Measurements from ENCODE around the gene C6orf62. TPM values are rescaled to one million over a fixed set of nuclear protein-coding genes. Genes with fewer than 3 reads are reported as not detected.

The C6orf62 gene
- polyA plus RNA-seq, 1 donor from 2014 or later = 105 TPM

DNA sequence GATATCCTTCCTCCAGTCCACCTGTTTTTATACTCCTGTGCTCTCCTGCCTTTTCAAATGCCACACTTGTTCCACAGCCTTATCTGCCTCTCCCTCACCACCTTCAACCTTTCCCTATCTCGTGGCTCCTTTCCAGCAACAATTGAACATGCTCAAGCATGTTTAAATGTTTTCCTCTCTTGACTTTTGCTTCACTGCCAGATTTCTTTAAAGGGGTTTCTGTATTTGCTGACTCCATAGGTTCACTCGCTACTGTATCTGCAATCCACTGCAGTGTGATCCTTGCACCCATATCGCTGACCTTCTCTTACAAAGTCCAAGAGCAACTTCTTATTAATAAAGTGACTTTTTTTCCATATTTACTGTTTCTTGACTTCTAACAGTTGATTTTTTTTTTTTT lies 44.6 kb upstream of the C6orf62 start:
- Histone ChIP-seq H2AFZ (ENCODE audit: low read depth, low read length) (no peak overlapping the region), H3K9ac (ENCODE audit: low read length) (no peak overlapping the region), H3K36me3 (ENCODE audit: insufficient read depth, low read length) (no peaks in the 10 kb centered on the region), H3K27me3 (ENCODE audit: insufficient read depth, low read depth, low read length) (no peaks in the 10 kb centered on the region), H3K9me2 (ENCODE audit: insufficient read depth, low read length) (no peaks in the 10 kb centered on the region), H3F3A (ENCODE audit: insufficient read depth, low read length, poor library complexity, severe bottlenecking) (no peaks in the 10 kb centered on the region), H3K4me2 (ENCODE audit: low read length) (no peak overlapping the region), H4K20me1 (ENCODE audit: insufficient read depth) (no peaks in the 10 kb centered on the region), H3K79me2 (replicated peaks; ENCODE audit: insufficient read depth, low read length) (no peaks in the 10 kb centered on the region), H3K9me3 (ENCODE audit: low read length) (no peaks in the 10 kb centered on the region), H3K4me3 (ENCODE audit: low read length) (no peak overlapping the region), H3K27ac (ENCODE audit: low read length) (no peak overlapping the region)
- no peak for TF ChIP-seq TAF1 (IDR thresholded peaks at IDR 0.05; ENCODE audit: low read depth)
- no peak for TF ChIP-seq MXI1 (conservative IDR thresholded peaks at IDR 0.05; ENCODE audit: poor library complexity, severe bottlenecking)
- no peak for TF ChIP-seq POLR2AphosphoS5 (IDR thresholded peaks at IDR 0.05)
- TF ChIP-seq, protein P1, sequence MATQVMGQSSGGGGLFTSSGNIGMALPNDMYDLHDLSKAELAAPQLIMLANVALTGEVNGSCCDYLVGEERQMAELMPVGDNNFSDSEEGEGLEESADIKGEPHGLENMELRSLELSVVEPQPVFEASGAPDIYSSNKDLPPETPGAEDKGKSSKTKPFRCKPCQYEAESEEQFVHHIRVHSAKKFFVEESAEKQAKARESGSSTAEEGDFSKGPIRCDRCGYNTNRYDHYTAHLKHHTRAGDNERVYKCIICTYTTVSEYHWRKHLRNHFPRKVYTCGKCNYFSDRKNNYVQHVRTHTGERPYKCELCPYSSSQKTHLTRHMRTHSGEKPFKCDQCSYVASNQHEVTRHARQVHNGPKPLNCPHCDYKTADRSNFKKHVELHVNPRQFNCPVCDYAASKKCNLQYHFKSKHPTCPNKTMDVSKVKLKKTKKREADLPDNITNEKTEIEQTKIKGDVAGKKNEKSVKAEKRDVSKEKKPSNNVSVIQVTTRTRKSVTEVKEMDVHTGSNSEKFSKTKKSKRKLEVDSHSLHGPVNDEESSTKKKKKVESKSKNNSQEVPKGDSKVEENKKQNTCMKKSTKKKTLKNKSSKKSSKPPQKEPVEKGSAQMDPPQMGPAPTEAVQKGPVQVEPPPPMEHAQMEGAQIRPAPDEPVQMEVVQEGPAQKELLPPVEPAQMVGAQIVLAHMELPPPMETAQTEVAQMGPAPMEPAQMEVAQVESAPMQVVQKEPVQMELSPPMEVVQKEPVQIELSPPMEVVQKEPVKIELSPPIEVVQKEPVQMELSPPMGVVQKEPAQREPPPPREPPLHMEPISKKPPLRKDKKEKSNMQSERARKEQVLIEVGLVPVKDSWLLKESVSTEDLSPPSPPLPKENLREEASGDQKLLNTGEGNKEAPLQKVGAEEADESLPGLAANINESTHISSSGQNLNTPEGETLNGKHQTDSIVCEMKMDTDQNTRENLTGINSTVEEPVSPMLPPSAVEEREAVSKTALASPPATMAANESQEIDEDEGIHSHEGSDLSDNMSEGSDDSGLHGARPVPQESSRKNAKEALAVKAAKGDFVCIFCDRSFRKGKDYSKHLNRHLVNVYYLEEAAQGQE (IDR thresholded peaks at IDR 0.05; ENCODE audit: borderline replicate concordance) = no peak

DNA sequence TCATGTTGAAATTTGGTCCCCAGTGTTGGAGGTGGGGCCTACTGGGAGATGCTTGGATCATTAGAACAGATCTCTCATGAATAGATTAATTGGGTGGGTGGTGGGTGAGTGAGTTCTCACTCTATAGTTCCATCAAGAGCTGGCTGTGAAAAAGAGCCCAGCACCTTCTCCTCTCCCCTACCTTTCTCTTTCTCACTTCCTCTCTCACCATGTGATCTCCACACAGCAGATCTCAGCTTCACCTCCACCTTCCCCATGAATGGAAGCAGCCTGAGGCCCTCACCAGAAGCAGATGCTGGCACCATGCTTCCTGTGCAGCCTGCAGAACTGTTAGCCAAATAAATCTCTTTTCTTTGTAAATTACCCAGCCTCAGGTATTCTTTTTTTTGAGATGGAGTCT lies 42.9 kb upstream of the C6orf62 start:
- H3K27ac ChIP-seq (ENCODE audit: low read length) = no peak overlapping the region
- no peak overlapping the region for H3K4me3 ChIP-seq (ENCODE audit: low read length)
- no peaks in the 10 kb centered on the region for H3K79me2 ChIP-seq (replicated peaks; ENCODE audit: insufficient read depth, low read length)
- H3K36me3 ChIP-seq (ENCODE audit: insufficient read depth, low read length) = no peaks in the 10 kb centered on the region
- no peak overlapping the region for H3K4me2 ChIP-seq (ENCODE audit: low read length)
- H3K9ac ChIP-seq (ENCODE audit: low read length) = no peak overlapping the region
- no peaks in the 10 kb centered on the region for H4K20me1 ChIP-seq (ENCODE audit: insufficient read depth)
- no peaks in the 10 kb centered on the region for H3K9me2 ChIP-seq (ENCODE audit: insufficient read depth, low read length)
- no peak overlapping the region for H2AFZ ChIP-seq (ENCODE audit: low read depth, low read length)
- no peaks in the 10 kb centered on the region for H3K27me3 ChIP-seq (ENCODE audit: insufficient read depth, low read depth, low read length)
- H3K9me3 ChIP-seq (ENCODE audit: low read length) = no peaks in the 10 kb centered on the region
- TF ChIP-seq, protein P2, sequence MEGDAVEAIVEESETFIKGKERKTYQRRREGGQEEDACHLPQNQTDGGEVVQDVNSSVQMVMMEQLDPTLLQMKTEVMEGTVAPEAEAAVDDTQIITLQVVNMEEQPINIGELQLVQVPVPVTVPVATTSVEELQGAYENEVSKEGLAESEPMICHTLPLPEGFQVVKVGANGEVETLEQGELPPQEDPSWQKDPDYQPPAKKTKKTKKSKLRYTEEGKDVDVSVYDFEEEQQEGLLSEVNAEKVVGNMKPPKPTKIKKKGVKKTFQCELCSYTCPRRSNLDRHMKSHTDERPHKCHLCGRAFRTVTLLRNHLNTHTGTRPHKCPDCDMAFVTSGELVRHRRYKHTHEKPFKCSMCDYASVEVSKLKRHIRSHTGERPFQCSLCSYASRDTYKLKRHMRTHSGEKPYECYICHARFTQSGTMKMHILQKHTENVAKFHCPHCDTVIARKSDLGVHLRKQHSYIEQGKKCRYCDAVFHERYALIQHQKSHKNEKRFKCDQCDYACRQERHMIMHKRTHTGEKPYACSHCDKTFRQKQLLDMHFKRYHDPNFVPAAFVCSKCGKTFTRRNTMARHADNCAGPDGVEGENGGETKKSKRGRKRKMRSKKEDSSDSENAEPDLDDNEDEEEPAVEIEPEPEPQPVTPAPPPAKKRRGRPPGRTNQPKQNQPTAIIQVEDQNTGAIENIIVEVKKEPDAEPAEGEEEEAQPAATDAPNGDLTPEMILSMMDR (IDR thresholded peaks at IDR 0.05; ENCODE audit: poor library complexity, severe bottlenecking) = no peak
- no peak for TF ChIP-seq POLR2AphosphoS5 (IDR thresholded peaks at IDR 0.05)
- TF ChIP-seq TAF1 (IDR thresholded peaks at IDR 0.05; ENCODE audit: low read depth) = no peak
- no peak for TF ChIP-seq EP300 (conservative IDR thresholded peaks at IDR 0.05; ENCODE audit: poor library complexity, severe bottlenecking)
- H3F3A ChIP-seq (ENCODE audit: insufficient read depth, low read length, poor library complexity, severe bottlenecking) = no peaks in the 10 kb centered on the region

DNA sequence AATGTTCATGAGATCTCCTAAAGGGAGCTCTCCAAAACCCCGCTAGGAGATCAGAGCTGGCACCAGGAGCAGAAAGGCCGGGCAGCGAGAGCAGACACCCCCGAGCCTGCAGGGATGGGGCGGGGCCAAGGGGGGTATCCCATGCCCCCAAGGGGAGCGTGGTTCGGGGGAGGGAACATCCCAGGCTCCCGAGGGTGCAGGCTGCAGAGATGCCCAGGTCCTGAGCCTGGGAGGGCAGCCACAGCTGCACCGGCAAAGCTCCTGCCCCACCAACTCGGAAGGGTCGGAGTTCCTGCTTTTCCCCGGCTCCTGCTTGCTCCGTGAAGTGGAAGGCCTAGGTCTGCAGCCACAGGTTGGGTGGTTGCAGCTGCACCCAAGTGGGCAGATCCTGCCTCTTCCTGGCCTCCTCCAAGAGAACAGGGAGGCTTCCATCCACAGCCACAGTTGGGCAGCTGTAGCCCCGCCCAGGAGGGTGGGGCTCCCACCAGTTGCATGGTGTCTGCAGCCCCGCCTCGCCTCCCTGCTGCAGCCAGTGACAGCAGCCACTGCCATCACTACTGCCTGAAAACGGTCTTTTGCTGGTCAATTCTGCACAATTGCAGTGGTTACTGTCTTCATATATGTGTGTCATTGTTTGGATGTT lies 42.4 kb upstream of the C6orf62 start:
- H3K9me2 ChIP-seq (ENCODE audit: insufficient read depth, low read length) = no peaks in the 10 kb centered on the region
- H3K9me3 ChIP-seq (ENCODE audit: low read length) = no peaks in the 10 kb centered on the region
- no peaks in the 10 kb centered on the region for H3K36me3 ChIP-seq (ENCODE audit: insufficient read depth, low read length)
- no peak overlapping the region for H3K4me2 ChIP-seq (ENCODE audit: low read length)
- TF ChIP-seq, protein P1 (IDR thresholded peaks at IDR 0.05; ENCODE audit: borderline replicate concordance) = no peak
- TF ChIP-seq EP300 (conservative IDR thresholded peaks at IDR 0.05; ENCODE audit: poor library complexity, severe bottlenecking) (no peak), TAF1 (IDR thresholded peaks at IDR 0.05; ENCODE audit: low read depth) (no peak), SMC3 (conservative IDR thresholded peaks at IDR 0.05; ENCODE audit: poor library complexity) (no peak), MXI1 (conservative IDR thresholded peaks at IDR 0.05; ENCODE audit: poor library complexity, severe bottlenecking) (no peak), POLR2AphosphoS5 (IDR thresholded peaks at IDR 0.05) (no peak), RAD21 (conservative IDR thresholded peaks at IDR 0.05) (no peak), EZH2 (IDR thresholded peaks at IDR 0.05; ENCODE audit: borderline replicate concordance, insufficient read depth, low read length, poor library complexity, severe bottlenecking) (no peak)
- TF ChIP-seq, protein P2 (IDR thresholded peaks at IDR 0.05; ENCODE audit: poor library complexity, severe bottlenecking) = no peak
- H2AFZ ChIP-seq (ENCODE audit: low read depth, low read length) = no peak overlapping the region
- no peak overlapping the region for H3K9ac ChIP-seq (ENCODE audit: low read length)
- no peaks in the 10 kb centered on the region for H3F3A ChIP-seq (ENCODE audit: insufficient read depth, low read length, poor library complexity, severe bottlenecking)
- H4K20me1 ChIP-seq (ENCODE audit: insufficient read depth) = no peaks in the 10 kb centered on the region
- no peak overlapping the region for H3K27ac ChIP-seq (ENCODE audit: low read length)
- H3K79me2 ChIP-seq (replicated peaks; ENCODE audit: insufficient read depth, low read length) = no peaks in the 10 kb centered on the region
- H3K27me3 ChIP-seq (ENCODE audit: insufficient read depth, low read depth, low read length) = no peaks in the 10 kb centered on the region
- H3K4me3 ChIP-seq (ENCODE audit: low read length) = no peak overlapping the region
